ENCODE measurements around the gene FLNC.

- TF ChIP-seq EZH2 (IDR thresholded peaks at IDR 0.05; ENCODE audit: borderline replicate concordance, insufficient read depth, low read length, poor library complexity, severe bottlenecking): no peak
- TF ChIP-seq, protein P1, sequence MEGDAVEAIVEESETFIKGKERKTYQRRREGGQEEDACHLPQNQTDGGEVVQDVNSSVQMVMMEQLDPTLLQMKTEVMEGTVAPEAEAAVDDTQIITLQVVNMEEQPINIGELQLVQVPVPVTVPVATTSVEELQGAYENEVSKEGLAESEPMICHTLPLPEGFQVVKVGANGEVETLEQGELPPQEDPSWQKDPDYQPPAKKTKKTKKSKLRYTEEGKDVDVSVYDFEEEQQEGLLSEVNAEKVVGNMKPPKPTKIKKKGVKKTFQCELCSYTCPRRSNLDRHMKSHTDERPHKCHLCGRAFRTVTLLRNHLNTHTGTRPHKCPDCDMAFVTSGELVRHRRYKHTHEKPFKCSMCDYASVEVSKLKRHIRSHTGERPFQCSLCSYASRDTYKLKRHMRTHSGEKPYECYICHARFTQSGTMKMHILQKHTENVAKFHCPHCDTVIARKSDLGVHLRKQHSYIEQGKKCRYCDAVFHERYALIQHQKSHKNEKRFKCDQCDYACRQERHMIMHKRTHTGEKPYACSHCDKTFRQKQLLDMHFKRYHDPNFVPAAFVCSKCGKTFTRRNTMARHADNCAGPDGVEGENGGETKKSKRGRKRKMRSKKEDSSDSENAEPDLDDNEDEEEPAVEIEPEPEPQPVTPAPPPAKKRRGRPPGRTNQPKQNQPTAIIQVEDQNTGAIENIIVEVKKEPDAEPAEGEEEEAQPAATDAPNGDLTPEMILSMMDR (IDR thresholded peaks at IDR 0.05; ENCODE audit: poor library complexity, severe bottlenecking): no peak
- no peak for TF ChIP-seq SMC3 (conservative IDR thresholded peaks at IDR 0.05; ENCODE audit: poor library complexity)
- TF ChIP-seq, protein P2, sequence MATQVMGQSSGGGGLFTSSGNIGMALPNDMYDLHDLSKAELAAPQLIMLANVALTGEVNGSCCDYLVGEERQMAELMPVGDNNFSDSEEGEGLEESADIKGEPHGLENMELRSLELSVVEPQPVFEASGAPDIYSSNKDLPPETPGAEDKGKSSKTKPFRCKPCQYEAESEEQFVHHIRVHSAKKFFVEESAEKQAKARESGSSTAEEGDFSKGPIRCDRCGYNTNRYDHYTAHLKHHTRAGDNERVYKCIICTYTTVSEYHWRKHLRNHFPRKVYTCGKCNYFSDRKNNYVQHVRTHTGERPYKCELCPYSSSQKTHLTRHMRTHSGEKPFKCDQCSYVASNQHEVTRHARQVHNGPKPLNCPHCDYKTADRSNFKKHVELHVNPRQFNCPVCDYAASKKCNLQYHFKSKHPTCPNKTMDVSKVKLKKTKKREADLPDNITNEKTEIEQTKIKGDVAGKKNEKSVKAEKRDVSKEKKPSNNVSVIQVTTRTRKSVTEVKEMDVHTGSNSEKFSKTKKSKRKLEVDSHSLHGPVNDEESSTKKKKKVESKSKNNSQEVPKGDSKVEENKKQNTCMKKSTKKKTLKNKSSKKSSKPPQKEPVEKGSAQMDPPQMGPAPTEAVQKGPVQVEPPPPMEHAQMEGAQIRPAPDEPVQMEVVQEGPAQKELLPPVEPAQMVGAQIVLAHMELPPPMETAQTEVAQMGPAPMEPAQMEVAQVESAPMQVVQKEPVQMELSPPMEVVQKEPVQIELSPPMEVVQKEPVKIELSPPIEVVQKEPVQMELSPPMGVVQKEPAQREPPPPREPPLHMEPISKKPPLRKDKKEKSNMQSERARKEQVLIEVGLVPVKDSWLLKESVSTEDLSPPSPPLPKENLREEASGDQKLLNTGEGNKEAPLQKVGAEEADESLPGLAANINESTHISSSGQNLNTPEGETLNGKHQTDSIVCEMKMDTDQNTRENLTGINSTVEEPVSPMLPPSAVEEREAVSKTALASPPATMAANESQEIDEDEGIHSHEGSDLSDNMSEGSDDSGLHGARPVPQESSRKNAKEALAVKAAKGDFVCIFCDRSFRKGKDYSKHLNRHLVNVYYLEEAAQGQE (IDR thresholded peaks at IDR 0.05; ENCODE audit: borderline replicate concordance): no peak
- no peak for TF ChIP-seq MXI1 (conservative IDR thresholded peaks at IDR 0.05; ENCODE audit: poor library complexity, severe bottlenecking)
- no peak for TF ChIP-seq RAD21 (conservative IDR thresholded peaks at IDR 0.05)
These were observed 49.1 kb upstream of the FLNC start for GRCh38 chr7:128781126-128781525.
